GM06990 (cell line): ENCODE data around the gene OR5D18.

ENCODE experiments used
- DNase-seq: peaks from one replicate; pipeline ENCODE4 v3.0.0-alpha.2; 2011; ENCODE audit not compliant: insufficient read length; ENCODE audit errors: extremely low read depth
- H3K27me3 ChIP-seq: replicated peaks from 2 replicates; pipeline ENCODE4 v1.6.0; 2011; ENCODE audit warnings: low read length; ENCODE audit not compliant: control insufficient read depth, insufficient read depth
- H3K36me3 ChIP-seq: 2 replicates; pipeline ENCODE4 v1.5.1; 2011; ENCODE audit warnings: low read length; ENCODE audit not compliant: control insufficient read depth, insufficient read depth
- H3K4me3 ChIP-seq: replicated peaks from 2 replicates; pipeline ENCODE4 v1.5.1; 2011; ENCODE audit warnings: low read depth, mild to moderate bottlenecking, control low read depth, low read length
- CTCF ChIP-seq: IDR thresholded peaks from 2 replicates; pipeline ENCODE4 v1.5.1; 2011; ENCODE audit warnings: low read length, control low read depth, mild to moderate bottlenecking, inconsistent platforms; ENCODE audit not compliant: insufficient read depth, poor library complexity, severe bottlenecking

OR5D18 gene

GRCh38 chr11:55811067-55811466, 8.4 kb upstream of the OR5D18 start, which contains the start of gene OR5L1:
Gene OR5L1 (plus strand): TSS chr11:55811367. CDS start chr11:55811467, 100 bp downstream.
- Histone ChIP-seq H3K27me3 (no peaks in the 10 kb centered on the region), H3K4me3 (no peak within 1 kb of the TSS), H3K36me3 (no peaks in the 10 kb centered on the region)
- no peak for DNase-seq
- TF ChIP-seq CTCF, result no peak

GRCh38 chr11:55826919-55827318, 7.5 kb downstream of the OR5D18 start, which contains the start of gene OR5L2:
Gene OR5L2 (plus strand): TSS chr11:55827219. CDS start chr11:55827219, 0 bp downstream.
- no peak within 1 kb of the TSS for H3K4me3 ChIP-seq
- DNase-seq, result no peak
- no peaks in the 10 kb centered on the region for H3K27me3 ChIP-seq
- no peaks in the 10 kb centered on the region for H3K36me3 ChIP-seq
- no peak for TF ChIP-seq CTCF

- DNase-seq, result no peak
- TF ChIP-seq CTCF, result no peak
- no peaks in the 10 kb centered on the region for H3K27me3 ChIP-seq
These were observed 19.0 kb downstream of the OR5D18 start, which contains the start of gene OR5D16 for GRCh38 chr11:55838452-55838851. Gene OR5D16 (plus strand): TSS chr11:55838752. CDS start chr11:55838752, 0 bp downstream.

GRCh38 chr11:55847453-55847852, 28.0 kb downstream of the OR5D18 start:
- no peak for DNase-seq
- TF ChIP-seq CTCF, result no peak
- no peaks in the 10 kb centered on the region for H3K27me3 ChIP-seq
- no peak overlapping the region for H3K4me3 ChIP-seq
- H3K36me3 ChIP-seq, result no peaks in the 10 kb centered on the region

More at GRCh38 chr11:55838452-55838851, 19.0 kb downstream of the OR5D18 start, which contains the start of gene OR5D16:
- Histone ChIP-seq H3K36me3 (no peaks in the 10 kb centered on the region), H3K4me3 (no peak within 1 kb of the TSS)

GRCh38 chr11:55849037-55849436, 29.6 kb downstream of the OR5D18 start:
- Histone ChIP-seq H3K27me3 (no peaks in the 10 kb centered on the region), H3K4me3 (no peak overlapping the region), H3K36me3 (no peaks in the 10 kb centered on the region)
- no peak for DNase-seq
- no peak for TF ChIP-seq CTCF

GRCh38 chr11:55852141-55852540, 32.7 kb downstream of the OR5D18 start:
- H3K27me3 ChIP-seq, result no peaks in the 10 kb centered on the region
- no peaks in the 10 kb centered on the region for H3K36me3 ChIP-seq
- H3K4me3 ChIP-seq, result no peak overlapping the region
- TF ChIP-seq CTCF, result no peak
- DNase-seq, result no peak
